Panc1 (cell line): ENCODE results near the gene ADAM23. TPM values are rescaled to one million over a fixed set of nuclear protein-coding genes. Genes with fewer than 3 reads are reported as not detected.

ENCODE experiments used
- ATAC-seq: fragments of 200-7000 bp; cut with Tn5 transposase; 2 replicates; pipeline ENCODE4 v1.9.1; 2020; ENCODE audit warnings: mild to moderate bottlenecking, moderate library complexity
- BruUV-seq: library from RNA; stranded (reverse); fragments of 400-500 nt; replicated peaks from 2 replicates; lab custom pipeline; 2021; lab: Mats Ljungman, UMichigan
- CTCF ChIA-PET: fragments of 300-600 bp; sonication (Branson Sonifier 250); formaldehyde crosslinking; loops from one replicate; lab custom pipeline; 2022; ENCODE audit warnings: antibody characterized with exemption; lab: Charles Lee
- POLR2A ChIA-PET: fragments of 300-600 bp; sonication (Branson Sonifier 250); formaldehyde crosslinking; loops from one replicate; lab custom pipeline; 2022; ENCODE audit warnings: antibody characterized with exemption; lab: Charles Lee
- DNase-seq: peaks from one replicate; pipeline ENCODE4 v3.0.0-alpha.2; 2010; ENCODE audit warnings: low read depth, low spot score
- H3K27ac ChIP-seq: 2 replicates; pipeline ENCODE4 v1.5.1; 2011; ENCODE audit warnings: mild to moderate bottlenecking, low read length, inconsistent platforms
- H3K27me3 ChIP-seq: fragments of 200-500 bp; sonication (Bioruptor generic); 2 replicates; pipeline ENCODE4 v1.6.0; 2014; ENCODE audit warnings: low read length, inconsistent platforms; ENCODE audit not compliant: control insufficient read depth, insufficient read depth
- H3K36me3 ChIP-seq: fragments of 200-500 bp; sonication (Bioruptor generic); 2 replicates; pipeline ENCODE4 v1.5.1; 2014; ENCODE audit warnings: inconsistent platforms, mild to moderate bottlenecking, low read length, moderate library complexity; ENCODE audit not compliant: control insufficient read depth, insufficient read depth
- H3K4me1 ChIP-seq: 2 replicates; pipeline ENCODE4 v1.5.1; 2011; ENCODE audit warnings: inconsistent platforms, mild to moderate bottlenecking, low read length, moderate library complexity; ENCODE audit not compliant: control insufficient read depth, insufficient read depth
- H3K4me3 ChIP-seq, 2 experiments: 2 replicates each; pipeline ENCODE4 v1.5.1; 2011 to 2012; ENCODE audit warnings: low read depth in 2 of 2, low read length in 2 of 2, mild to moderate bottlenecking in 2 of 2, inconsistent platforms in 1 of 2, moderate library complexity in 1 of 2
- H3K9me3 ChIP-seq: fragments of 200-500 bp; sonication (Bioruptor generic); 2 replicates; pipeline ENCODE4 v1.5.1; 2014; ENCODE audit warnings: low read depth, mild to moderate bottlenecking, inconsistent platforms, low read length, moderate library complexity; ENCODE audit not compliant: control insufficient read depth, insufficient read depth
- POLR2AphosphoS5 ChIP-seq: IDR thresholded peaks from 2 replicates; pipeline ENCODE4 v1.6.1; 2012; ENCODE audit warnings: mild to moderate bottlenecking, low read depth, low read length, moderate library complexity
- REST ChIP-seq, 2 experiments: IDR thresholded peaks; 2 replicates each; pipeline ENCODE4 v1.6.1; 2011 to 2012; ENCODE audit warnings: low read depth in 2 of 2, control low read depth in 1 of 2, low read length in 1 of 2, mild to moderate bottlenecking in 1 of 2, moderate library complexity in 1 of 2; ENCODE audit not compliant: insufficient read depth in 1 of 2
- SIN3A ChIP-seq: IDR thresholded peaks from 2 replicates; pipeline ENCODE4 v1.6.1; 2012; ENCODE audit warnings: low read depth, mild to moderate bottlenecking, low read length, moderate library complexity, borderline replicate concordance; ENCODE audit not compliant: insufficient read depth
- TCF7L2 ChIP-seq: IDR thresholded peaks from 2 replicates; pipeline ENCODE4 v1.6.1; 2011; ENCODE audit warnings: mild to moderate bottlenecking, low read depth, low read length, inconsistent platforms
- in situ Hi-C: cut with HindIII; loops from 2 replicates; pipeline ENCODE4 v1.10.0; 2016; ENCODE audit warnings: low sequenced_read_pairs, low pct_unique_long_range_greater_than_20kb
- intact Hi-C: fragments of 100-400 bp; cut with micrococcal nuclease; formaldehyde crosslinking; loops from one replicate; pipeline ENCODE4 v1.10.0; 2022; ENCODE audit not compliant: unreplicated experiment
- total RNA-seq: library from RNA; stranded (reverse); gene quantifications from one replicate; pipeline ENCODE4 v1.2.1, GENCODE V29; 2021; ENCODE audit not compliant: unreplicated experiment
- TF ChIP-seq, protein P1 (sequence below): fragments of 450-650 bp; IDR thresholded peaks from 2 replicates; pipeline ENCODE4 v1.5.1; 2017; ENCODE audit warnings: mild to moderate bottlenecking

The ADAM23 gene
- total RNA-seq, 1 experiment from 2014 or later: 0.18 TPM

DNA sequence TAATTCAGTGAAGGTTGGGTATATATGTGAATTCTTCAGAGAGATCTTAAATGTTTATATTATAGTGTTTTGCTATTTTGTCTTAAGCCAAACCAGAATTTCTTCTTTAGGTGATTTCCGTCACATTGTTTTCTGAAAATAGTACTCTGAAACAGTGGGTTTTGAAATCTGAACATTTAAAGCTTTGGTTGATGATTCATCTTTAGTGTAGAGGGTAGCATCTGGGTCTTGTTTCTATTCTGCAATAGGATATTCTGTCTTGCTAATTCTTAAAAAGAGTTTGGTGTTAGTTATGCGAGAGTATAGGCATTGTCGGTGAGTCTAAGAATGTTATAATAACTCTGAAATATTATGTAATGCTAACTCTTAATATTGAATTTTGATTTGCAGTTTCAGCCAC is 129.4 kb downstream of the ADAM23 start:
- no peak overlapping the region for H3K27ac ChIP-seq
- CTCF ChIA-PET: no interaction called here
- BruUV-seq: no TSS peak

DNA sequence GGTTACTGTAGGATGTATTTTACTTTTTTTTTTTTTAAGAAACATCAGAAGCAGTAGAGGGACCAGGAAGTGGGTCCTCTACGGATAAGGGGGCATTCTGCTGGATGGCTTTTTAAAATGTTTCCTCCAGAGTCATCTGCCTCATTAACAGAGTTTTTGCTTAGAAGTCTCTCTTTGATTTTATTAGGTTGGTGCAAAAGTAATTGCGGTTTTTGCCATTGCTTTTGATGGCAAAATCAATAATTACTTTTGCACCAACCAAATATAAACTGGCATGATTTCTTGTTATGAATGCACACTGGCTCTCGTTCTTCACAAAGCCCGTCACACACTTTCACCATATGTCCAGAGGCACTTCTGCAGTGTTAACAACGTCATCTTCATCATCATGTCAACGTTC is 130.5 kb downstream of the ADAM23 start:
- TF ChIP-seq REST (IDR thresholded peaks at IDR 0.05; ENCODE audit: insufficient read depth in 1 of 2, low read depth in 2 of 2, low read length in 1 of 2) (no peak), SIN3A (no peak), POLR2AphosphoS5 (no peak), TCF7L2 (no peak)
- TF ChIP-seq, protein P1, sequence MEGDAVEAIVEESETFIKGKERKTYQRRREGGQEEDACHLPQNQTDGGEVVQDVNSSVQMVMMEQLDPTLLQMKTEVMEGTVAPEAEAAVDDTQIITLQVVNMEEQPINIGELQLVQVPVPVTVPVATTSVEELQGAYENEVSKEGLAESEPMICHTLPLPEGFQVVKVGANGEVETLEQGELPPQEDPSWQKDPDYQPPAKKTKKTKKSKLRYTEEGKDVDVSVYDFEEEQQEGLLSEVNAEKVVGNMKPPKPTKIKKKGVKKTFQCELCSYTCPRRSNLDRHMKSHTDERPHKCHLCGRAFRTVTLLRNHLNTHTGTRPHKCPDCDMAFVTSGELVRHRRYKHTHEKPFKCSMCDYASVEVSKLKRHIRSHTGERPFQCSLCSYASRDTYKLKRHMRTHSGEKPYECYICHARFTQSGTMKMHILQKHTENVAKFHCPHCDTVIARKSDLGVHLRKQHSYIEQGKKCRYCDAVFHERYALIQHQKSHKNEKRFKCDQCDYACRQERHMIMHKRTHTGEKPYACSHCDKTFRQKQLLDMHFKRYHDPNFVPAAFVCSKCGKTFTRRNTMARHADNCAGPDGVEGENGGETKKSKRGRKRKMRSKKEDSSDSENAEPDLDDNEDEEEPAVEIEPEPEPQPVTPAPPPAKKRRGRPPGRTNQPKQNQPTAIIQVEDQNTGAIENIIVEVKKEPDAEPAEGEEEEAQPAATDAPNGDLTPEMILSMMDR: no peak
- H3K9me3 ChIP-seq: no peaks in the 10 kb centered on the region
- ChIA-PET CTCF (no interaction called here), POLR2A (no interaction called here)
- H3K4me3 ChIP-seq: no peak overlapping the region
- no peak for DNase-seq
- peaks cover 2% of the 10 kb centered on the region; the same call in 1 of the 2 replicates for H3K27me3 ChIP-seq
- no TSS peak for BruUV-seq
- ATAC-seq: no peak
- in situ Hi-C loops (no loop called here), intact Hi-C loops (no loop called here)
- H3K36me3 ChIP-seq: no peaks in the 10 kb centered on the region
- no peaks in the 10 kb centered on the region for H3K4me1 ChIP-seq
- H3K27ac ChIP-seq: no peak overlapping the region

More for the DNA sequence above, 129.4 kb downstream of the ADAM23 start:
- POLR2A ChIA-PET: no interaction called here
- Histone ChIP-seq H3K4me3 (no peak overlapping the region), H3K9me3 (no peaks in the 10 kb centered on the region), H3K36me3 (no peaks in the 10 kb centered on the region), H3K27me3 (peaks cover 2% of the 10 kb centered on the region; the same call in 1 of the 2 replicates), H3K4me1 (no peaks in the 10 kb centered on the region)
- in situ Hi-C loops (no loop called here), intact Hi-C loops (no loop called here)
- TF ChIP-seq, protein P1: no peak
- no peak for TF ChIP-seq REST (IDR thresholded peaks at IDR 0.05; ENCODE audit: insufficient read depth in 1 of 2, low read depth in 2 of 2, low read length in 1 of 2)
- no peak for TF ChIP-seq POLR2AphosphoS5
- TF ChIP-seq TCF7L2: no peak
- TF ChIP-seq SIN3A: no peak
- ATAC-seq: no peak
- DNase-seq: no peak
